GM21737 (cell line): ENCODE measurements around the gene MXD3.
"Not testable (repeated sequence)": the region's sequence is repeated elsewhere in the genome, so short reads cannot be mapped to it uniquely, and the experiment has no call there.

ENCODE experiments used
- ATAC-seq: cut with Tn5 transposase; IDR thresholded peaks from one replicate; pipeline ENCODE4 v1.9.1; 2021; ENCODE audit warnings: mild to moderate bottlenecking, moderate library complexity; ENCODE audit not compliant: unreplicated experiment

MXD3 gene

GRCh38 chr5:177325868-177326381 is 14.2 kb upstream of the MXD3 start:
- ATAC-seq = no peak

- no peak for ATAC-seq
These were observed 9.2 kb upstream of the MXD3 start for GRCh38 chr5:177320879-177321278.

- ATAC-seq = no peak
These were observed 8.4 kb upstream of the MXD3 start for GRCh38 chr5:177319913-177320588.

GRCh38 chr5:177317959-177318377 is 6.3 kb upstream of the MXD3 start:
- ATAC-seq = no peak

- no peak for ATAC-seq
These were observed 4.3 kb upstream of the MXD3 start for GRCh38 chr5:177316005-177316404.

GRCh38 chr5:177315411-177315810 is 3.7 kb upstream of the MXD3 start:
- ATAC-seq = no peak

GRCh38 chr5:177314376-177315342 is 3.0 kb upstream of the MXD3 start:
- ATAC-seq = no peak

GRCh38 chr5:177313561-177314259 is 2.0 kb upstream of the MXD3 start:
- no peak for ATAC-seq

GRCh38 chr5:177312649-177313181 is 1.0 kb upstream of the MXD3 start:
- ATAC-seq = peak; percentile 26

GRCh38 chr5:177311392-177311722 is 341 bp downstream of the MXD3 start:
- no peak for ATAC-seq

- ATAC-seq = no peak
These were observed 824 bp downstream of the MXD3 start for GRCh38 chr5:177310757-177311391.

GRCh38 chr5:177310332-177310731 is 1.4 kb downstream of the MXD3 start:
- ATAC-seq = no peak

- ATAC-seq = no peak
These were observed 2.1 kb downstream of the MXD3 start for GRCh38 chr5:177309351-177310191.

- no peak for ATAC-seq
These were observed 3.0 kb downstream of the MXD3 start for GRCh38 chr5:177308740-177309139.

- ATAC-seq = no peak
These were observed 3.9 kb downstream of the MXD3 start for GRCh38 chr5:177307544-177308363.

GRCh38 chr5:177306674-177307543 is 4.8 kb downstream of the MXD3 start:
- no peak for ATAC-seq

- not testable (repeated sequence) for ATAC-seq
These were observed 5.5 kb downstream of the MXD3 start for GRCh38 chr5:177306103-177306640.
